SK-N-SH (cell line): ENCODE results near the gene CLPSL2. TPM values are rescaled to one million over a fixed set of nuclear protein-coding genes. Genes with fewer than 3 reads are reported as not detected.

ENCODE experiments used
- CTCF ChIA-PET: fragments of 300-600, 350-600 bp; formaldehyde crosslinking; extraction: SDS; loops from one replicate; lab custom pipeline; 2021; lab: Yijun Ruan, JAX
- POLR2A ChIA-PET: fragments of 350-600 bp; sonication (Branson Sonifier 250); formaldehyde crosslinking; extraction: SDS; loops from one replicate; lab custom pipeline; 2020; ENCODE audit warnings: antibody characterized with exemption, inconsistent platforms; lab: Yijun Ruan, JAX
- DNase-seq: peaks from one replicate; pipeline ENCODE4 v3.0.0; 2012
- H2AFZ ChIP-seq: fragments of 200-600 bp; sonication (generic); 2 replicates; pipeline ENCODE4 v1.8.1; 2016; ENCODE audit warnings: antibody characterized with exemption, mild to moderate bottlenecking, low read depth
- H3F3A ChIP-seq: fragments of 200-600 bp; sonication (generic); replicated peaks from 2 replicates; pipeline ENCODE3; 2016; ENCODE audit warnings: antibody characterized with exemption, mild to moderate bottlenecking; ENCODE audit not compliant: insufficient read depth
- H3K27ac ChIP-seq, 2 experiments: fragments of 200-500 bp in 1 of 2; fragments of 200-600 bp in 1 of 2; sonication (Bioruptor generic) in 1 of 2; sonication (generic), shearing (Covaris generic) in 1 of 2; 2 replicates each; pipeline versions ENCODE4 v1.5.1 to v1.6.1; 2014 to 2016; ENCODE audit warnings: low read depth in 2 of 2, inconsistent platforms in 1 of 2, low read length in 1 of 2, mild to moderate bottlenecking in 1 of 2, mixed read lengths in 1 of 2
- H3K27me3 ChIP-seq: fragments of 200-600 bp; sonication (generic), shearing (Covaris generic); 2 replicates; pipeline ENCODE4 v1.6.1; 2016; ENCODE audit warnings: mixed run types; ENCODE audit not compliant: insufficient read depth
- H3K36me3 ChIP-seq, 2 experiments: fragments of 200-500 bp in 1 of 2; fragments of 200-600 bp in 1 of 2; sonication (Bioruptor generic) in 1 of 2; sonication (generic) in 1 of 2; replicated peaks in 1 of 2; 2 replicates each; pipeline versions ENCODE3 to v1.5.1; 2014 to 2016; ENCODE audit warnings: low read length in 1 of 2, mild to moderate bottlenecking in 1 of 2; ENCODE audit not compliant: insufficient read depth in 2 of 2, control insufficient read depth in 1 of 2
- H3K4me1 ChIP-seq, 2 experiments: fragments of 200-500 bp in 1 of 2; fragments of 200-600 bp in 1 of 2; sonication (Bioruptor generic) in 1 of 2; sonication (generic), shearing (Covaris generic) in 1 of 2; 2 replicates each; pipeline versions ENCODE4 v1.5.1 to v1.6.1; 2014 to 2016; ENCODE audit warnings: low read depth in 1 of 2, low read length in 1 of 2, mixed run types in 1 of 2; ENCODE audit not compliant: insufficient read depth in 2 of 2, control insufficient read depth in 1 of 2
- H3K4me2 ChIP-seq: fragments of 200-600 bp; sonication (generic), shearing (Covaris generic); 2 replicates; pipeline ENCODE4 v1.6.1; 2017; ENCODE audit warnings: mixed run types
- H3K4me3 ChIP-seq, 2 experiments: fragments of 200-500 bp in 1 of 2; fragments of 200-600 bp in 1 of 2; sonication (Bioruptor generic) in 1 of 2; sonication (generic), shearing (Covaris generic) in 1 of 2; 2 replicates each; pipeline versions ENCODE4 v1.5.1 to v1.8.1; 2014 to 2016; ENCODE audit warnings: low read depth in 2 of 2, inconsistent platforms in 1 of 2, low read length in 1 of 2, mild to moderate bottlenecking in 1 of 2, mixed read lengths in 1 of 2, moderate library complexity in 1 of 2
- H3K79me2 ChIP-seq: fragments of 200-600 bp; sonication (generic); 2 replicates; pipeline ENCODE4 v1.8.1; 2017; ENCODE audit warnings: mild to moderate bottlenecking; ENCODE audit not compliant: insufficient read depth
- H3K9ac ChIP-seq: fragments of 200-600 bp; sonication (generic); 2 replicates; pipeline ENCODE4 v1.6.1; 2017; ENCODE audit warnings: mixed run types
- H3K9me2 ChIP-seq: fragments of 200-600 bp; sonication (generic); 2 replicates; pipeline ENCODE4 v1.6.1; 2017; ENCODE audit warnings: mixed run types
- H3K9me3 ChIP-seq: fragments of 200-600 bp; sonication (generic); 2 replicates; pipeline ENCODE4 v1.6.1; 2017; ENCODE audit warnings: mixed run types, mild to moderate bottlenecking, moderate library complexity
- H4K20me1 ChIP-seq: fragments of 200-600 bp; sonication (generic); 2 replicates; pipeline ENCODE4 v1.6.1; 2017; ENCODE audit warnings: mild to moderate bottlenecking, mixed run types; ENCODE audit not compliant: insufficient read depth
- CHD2 ChIP-seq: fragments of 150-350 bp; IDR thresholded peaks from 2 replicates; pipeline ENCODE4 v1.6.1; 2018; ENCODE audit warnings: low read length; ENCODE audit not compliant: partially characterized antibody
- EP300 ChIP-seq, 2 experiments: IDR thresholded peaks; 2 replicates each; pipeline versions ENCODE4 v1.4.0 to v1.6.1; 2012; ENCODE audit warnings: borderline replicate concordance in 1 of 2, low read depth in 1 of 2, low read length in 1 of 2
- FOSL2 ChIP-seq: IDR thresholded peaks from 2 replicates; pipeline ENCODE4 v1.4.0; 2012; ENCODE audit warnings: low read depth, mild to moderate bottlenecking, moderate library complexity, borderline replicate concordance
- GABPA ChIP-seq: IDR thresholded peaks from 2 replicates; pipeline ENCODE4 v1.4.0; 2012; ENCODE audit warnings: low read depth, mild to moderate bottlenecking
- JUND ChIP-seq: IDR thresholded peaks from 2 replicates; pipeline ENCODE4 v1.4.0; 2012
- MAX ChIP-seq: IDR thresholded peaks from 2 replicates; pipeline ENCODE4 v1.4.0; 2012; ENCODE audit warnings: low read depth
- MEF2A ChIP-seq: IDR thresholded peaks from 2 replicates; pipeline ENCODE4 v1.4.0; 2012; ENCODE audit warnings: low read depth, borderline replicate concordance
- NRF1 ChIP-seq: IDR thresholded peaks from 2 replicates; pipeline ENCODE4 v1.6.1; 2012; ENCODE audit warnings: low read depth, mild to moderate bottlenecking, low read length
- PBX3 ChIP-seq: IDR thresholded peaks from 2 replicates; pipeline ENCODE4; 2012
- POLR2AphosphoS5 ChIP-seq: IDR thresholded peaks from 2 replicates; pipeline ENCODE4 v1.6.1; 2012; ENCODE audit warnings: low read depth, low read length
- RAD21 ChIP-seq: IDR thresholded peaks from 2 replicates; pipeline ENCODE4 v1.6.1; 2012; ENCODE audit warnings: mild to moderate bottlenecking, low read length
- RXRA ChIP-seq: IDR thresholded peaks from 2 replicates; pipeline ENCODE4 v1.4.0; 2012; ENCODE audit warnings: low read depth, mild to moderate bottlenecking, borderline replicate concordance
- SIN3A ChIP-seq: IDR thresholded peaks from 2 replicates; pipeline ENCODE4 v1.6.1; 2012; ENCODE audit warnings: low read depth, mild to moderate bottlenecking, low read length, moderate library complexity, borderline replicate concordance
- TEAD4 ChIP-seq: IDR thresholded peaks from 2 replicates; pipeline ENCODE4 v1.4.0; 2012; ENCODE audit warnings: mild to moderate bottlenecking, borderline replicate concordance; ENCODE audit not compliant: insufficient read depth
- YY1 ChIP-seq: IDR thresholded peaks from 2 replicates; pipeline ENCODE4 v1.4.0; 2012; ENCODE audit warnings: low read depth, mild to moderate bottlenecking
- WGBS: methylation state at CpG from one replicate; pipeline ENCODE4 v1.1.6; 2017; ENCODE audit warnings: low lambda C conversion rate; 5-methylcytosine and 5-hydroxymethylcytosine counted together
- polyA plus RNA-seq, 3 experiments: library from polyadenylated mRNA; depleted of rRNA; stranded (reverse); fragments of >200 nt; gene quantifications; 2 replicates each; pipeline ENCODE4 v1.2.3, GENCODE V29; 2012
- TF ChIP-seq, protein P1 (sequence below): fragments of 200-600 bp; sonication (generic); IDR thresholded peaks from 2 replicates; pipeline ENCODE4 v1.6.1; 2017; ENCODE audit warnings: antibody characterized with exemption, mild to moderate bottlenecking, moderate library complexity
- TF ChIP-seq, protein P2 (sequence below): IDR thresholded peaks from 2 replicates; pipeline ENCODE4 v1.4.0; 2012; ENCODE audit warnings: low read depth, borderline replicate concordance
- TF ChIP-seq, protein P3 (sequence below): fragments of 150-350 bp; IDR thresholded peaks from 2 replicates; pipeline ENCODE4 v1.6.1; 2017; ENCODE audit warnings: antibody characterized with exemption, low read length, low read depth, borderline replicate concordance
- TF ChIP-seq, protein P4 (sequence below): IDR thresholded peaks from 2 replicates; pipeline ENCODE4 v1.4.0; 2012; ENCODE audit warnings: low read depth, borderline replicate concordance
- TF ChIP-seq, protein P5 (sequence below): fragments of 150-350 bp; IDR thresholded peaks from 2 replicates; pipeline ENCODE4 v1.6.1; 2016; ENCODE audit warnings: mild to moderate bottlenecking, low read depth, low read length

CLPSL2 gene
- polyA plus RNA-seq, 1 of the 3 experiments (the other 2 are of a cell fraction), result not detected

- TF ChIP-seq, protein P1, sequence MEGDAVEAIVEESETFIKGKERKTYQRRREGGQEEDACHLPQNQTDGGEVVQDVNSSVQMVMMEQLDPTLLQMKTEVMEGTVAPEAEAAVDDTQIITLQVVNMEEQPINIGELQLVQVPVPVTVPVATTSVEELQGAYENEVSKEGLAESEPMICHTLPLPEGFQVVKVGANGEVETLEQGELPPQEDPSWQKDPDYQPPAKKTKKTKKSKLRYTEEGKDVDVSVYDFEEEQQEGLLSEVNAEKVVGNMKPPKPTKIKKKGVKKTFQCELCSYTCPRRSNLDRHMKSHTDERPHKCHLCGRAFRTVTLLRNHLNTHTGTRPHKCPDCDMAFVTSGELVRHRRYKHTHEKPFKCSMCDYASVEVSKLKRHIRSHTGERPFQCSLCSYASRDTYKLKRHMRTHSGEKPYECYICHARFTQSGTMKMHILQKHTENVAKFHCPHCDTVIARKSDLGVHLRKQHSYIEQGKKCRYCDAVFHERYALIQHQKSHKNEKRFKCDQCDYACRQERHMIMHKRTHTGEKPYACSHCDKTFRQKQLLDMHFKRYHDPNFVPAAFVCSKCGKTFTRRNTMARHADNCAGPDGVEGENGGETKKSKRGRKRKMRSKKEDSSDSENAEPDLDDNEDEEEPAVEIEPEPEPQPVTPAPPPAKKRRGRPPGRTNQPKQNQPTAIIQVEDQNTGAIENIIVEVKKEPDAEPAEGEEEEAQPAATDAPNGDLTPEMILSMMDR, result no peak
- TF ChIP-seq CHD2 (no peak), TEAD4 (no peak), YY1 (no peak), RXRA (no peak), RAD21 (no peak), MEF2A (no peak), MAX (no peak), GABPA (no peak)
- TF ChIP-seq, protein P2, sequence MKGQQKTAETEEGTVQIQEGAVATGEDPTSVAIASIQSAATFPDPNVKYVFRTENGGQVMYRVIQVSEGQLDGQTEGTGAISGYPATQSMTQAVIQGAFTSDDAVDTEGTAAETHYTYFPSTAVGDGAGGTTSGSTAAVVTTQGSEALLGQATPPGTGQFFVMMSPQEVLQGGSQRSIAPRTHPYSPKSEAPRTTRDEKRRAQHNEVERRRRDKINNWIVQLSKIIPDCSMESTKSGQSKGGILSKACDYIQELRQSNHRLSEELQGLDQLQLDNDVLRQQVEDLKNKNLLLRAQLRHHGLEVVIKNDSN, result no peak
Observed at GRCh38 chr6:35746516-35746915, 29.9 kb upstream of the CLPSL2 start (continued).

GRCh38 chr6:35747877-35748276 is 28.5 kb upstream of the CLPSL2 start:
- POLR2A ChIA-PET, result no interaction called here
- H2AFZ ChIP-seq, result no peak overlapping the region
- no peak for TF ChIP-seq RAD21
- TF ChIP-seq PBX3, result no peak
- TF ChIP-seq FOSL2, result no peak
- TF ChIP-seq POLR2AphosphoS5, result no peak
- TF ChIP-seq, protein P2, result no peak
- TF ChIP-seq TEAD4, result no peak
- TF ChIP-seq, protein P3, sequence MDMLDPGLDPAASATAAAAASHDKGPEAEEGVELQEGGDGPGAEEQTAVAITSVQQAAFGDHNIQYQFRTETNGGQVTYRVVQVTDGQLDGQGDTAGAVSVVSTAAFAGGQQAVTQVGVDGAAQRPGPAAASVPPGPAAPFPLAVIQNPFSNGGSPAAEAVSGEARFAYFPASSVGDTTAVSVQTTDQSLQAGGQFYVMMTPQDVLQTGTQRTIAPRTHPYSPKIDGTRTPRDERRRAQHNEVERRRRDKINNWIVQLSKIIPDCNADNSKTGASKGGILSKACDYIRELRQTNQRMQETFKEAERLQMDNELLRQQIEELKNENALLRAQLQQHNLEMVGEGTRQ, result no peak
- TF ChIP-seq YY1, result no peak
- no peak for TF ChIP-seq EP300 (IDR thresholded peaks at IDR 0.05; ENCODE audit: borderline replicate concordance in 1 of 2, low read depth in 1 of 2, low read length in 1 of 2)
- no peak for TF ChIP-seq NRF1
- TF ChIP-seq, protein P4, sequence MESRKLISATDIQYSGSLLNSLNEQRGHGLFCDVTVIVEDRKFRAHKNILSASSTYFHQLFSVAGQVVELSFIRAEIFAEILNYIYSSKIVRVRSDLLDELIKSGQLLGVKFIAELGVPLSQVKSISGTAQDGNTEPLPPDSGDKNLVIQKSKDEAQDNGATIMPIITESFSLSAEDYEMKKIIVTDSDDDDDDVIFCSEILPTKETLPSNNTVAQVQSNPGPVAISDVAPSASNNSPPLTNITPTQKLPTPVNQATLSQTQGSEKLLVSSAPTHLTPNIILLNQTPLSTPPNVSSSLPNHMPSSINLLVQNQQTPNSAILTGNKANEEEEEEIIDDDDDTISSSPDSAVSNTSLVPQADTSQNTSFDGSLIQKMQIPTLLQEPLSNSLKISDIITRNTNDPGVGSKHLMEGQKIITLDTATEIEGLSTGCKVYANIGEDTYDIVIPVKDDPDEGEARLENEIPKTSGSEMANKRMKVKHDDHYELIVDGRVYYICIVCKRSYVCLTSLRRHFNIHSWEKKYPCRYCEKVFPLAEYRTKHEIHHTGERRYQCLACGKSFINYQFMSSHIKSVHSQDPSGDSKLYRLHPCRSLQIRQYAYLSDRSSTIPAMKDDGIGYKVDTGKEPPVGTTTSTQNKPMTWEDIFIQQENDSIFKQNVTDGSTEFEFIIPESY, result no peak
- TF ChIP-seq, protein P5, sequence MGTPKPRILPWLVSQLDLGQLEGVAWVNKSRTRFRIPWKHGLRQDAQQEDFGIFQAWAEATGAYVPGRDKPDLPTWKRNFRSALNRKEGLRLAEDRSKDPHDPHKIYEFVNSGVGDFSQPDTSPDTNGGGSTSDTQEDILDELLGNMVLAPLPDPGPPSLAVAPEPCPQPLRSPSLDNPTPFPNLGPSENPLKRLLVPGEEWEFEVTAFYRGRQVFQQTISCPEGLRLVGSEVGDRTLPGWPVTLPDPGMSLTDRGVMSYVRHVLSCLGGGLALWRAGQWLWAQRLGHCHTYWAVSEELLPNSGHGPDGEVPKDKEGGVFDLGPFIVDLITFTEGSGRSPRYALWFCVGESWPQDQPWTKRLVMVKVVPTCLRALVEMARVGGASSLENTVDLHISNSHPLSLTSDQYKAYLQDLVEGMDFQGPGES, result no peak
- TF ChIP-seq SIN3A, result no peak
- no peak for TF ChIP-seq JUND
- H3K9me2 ChIP-seq, result no peaks in the 10 kb centered on the region
- CTCF ChIA-PET, result no interaction called here
- H3K4me2 ChIP-seq, result no peak overlapping the region
- no peaks in the 10 kb centered on the region for H3K79me2 ChIP-seq
- no peaks in the 10 kb centered on the region for H3F3A ChIP-seq
- no peaks in the 10 kb centered on the region for H4K20me1 ChIP-seq
- H3K27me3 ChIP-seq, result no peaks in the 10 kb centered on the region; the same call in 1 of the 2 replicates
- no peaks in the 10 kb centered on the region for H3K4me1 ChIP-seq
- H3K36me3 ChIP-seq, result no peaks in the 10 kb centered on the region
- 0 out of 2 replicates have a peak, but pooled peaks cover 4% of the 10 kb centered on the region for H3K9me3 ChIP-seq
- no peak overlapping the region for H3K27ac ChIP-seq
- 76% methylated on average over 1 of the region's 1 CpG for WGBS
- DNase-seq, result no peak
- no peak overlapping the region for H3K4me3 ChIP-seq
- H3K9ac ChIP-seq, result no peak overlapping the region
